ENCODE data around the gene SPATA13. TPM values are rescaled to one million over a fixed set of nuclear protein-coding genes. Genes with fewer than 3 reads are reported as not detected.

Gene SPATA13
- total RNA-seq, 1 donor from 2014 or later = 30.6 TPM

GRCh38 chr13:24162604-24163003, 2.1 kb downstream of the SPATA13 start:
- no peak for DNase-seq (ENCODE audit: low spot score in 2 of 2)
- no peak for FAIRE-seq

- FAIRE-seq (no peak), DNase-seq (ENCODE audit: low spot score in 2 of 2) (no peak)
These were observed 5.2 kb downstream of the SPATA13 start for GRCh38 chr13:24165746-24166145.

DNA sequence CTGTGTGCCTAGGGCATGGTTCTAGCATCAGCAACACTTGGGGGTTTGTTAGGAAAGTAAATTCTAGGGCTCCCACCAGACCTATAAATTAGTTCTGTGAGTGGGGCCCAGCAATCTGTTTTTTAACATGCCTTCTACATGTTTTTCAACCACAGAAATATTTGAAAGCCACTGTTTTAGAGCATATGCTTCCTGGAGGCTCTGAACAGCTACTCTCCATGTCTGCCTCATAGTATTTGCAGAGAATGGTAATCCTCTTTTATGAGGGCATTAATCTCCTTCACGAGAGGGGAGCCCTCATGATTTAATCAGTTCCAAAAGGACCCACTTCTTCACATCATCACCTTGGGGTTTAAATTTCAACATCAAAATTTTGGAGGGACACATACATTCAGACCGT, 6.0 kb downstream of the SPATA13 start:
- DNase-seq (ENCODE audit: low spot score in 2 of 2) (no peak), FAIRE-seq (no peak)

DNA sequence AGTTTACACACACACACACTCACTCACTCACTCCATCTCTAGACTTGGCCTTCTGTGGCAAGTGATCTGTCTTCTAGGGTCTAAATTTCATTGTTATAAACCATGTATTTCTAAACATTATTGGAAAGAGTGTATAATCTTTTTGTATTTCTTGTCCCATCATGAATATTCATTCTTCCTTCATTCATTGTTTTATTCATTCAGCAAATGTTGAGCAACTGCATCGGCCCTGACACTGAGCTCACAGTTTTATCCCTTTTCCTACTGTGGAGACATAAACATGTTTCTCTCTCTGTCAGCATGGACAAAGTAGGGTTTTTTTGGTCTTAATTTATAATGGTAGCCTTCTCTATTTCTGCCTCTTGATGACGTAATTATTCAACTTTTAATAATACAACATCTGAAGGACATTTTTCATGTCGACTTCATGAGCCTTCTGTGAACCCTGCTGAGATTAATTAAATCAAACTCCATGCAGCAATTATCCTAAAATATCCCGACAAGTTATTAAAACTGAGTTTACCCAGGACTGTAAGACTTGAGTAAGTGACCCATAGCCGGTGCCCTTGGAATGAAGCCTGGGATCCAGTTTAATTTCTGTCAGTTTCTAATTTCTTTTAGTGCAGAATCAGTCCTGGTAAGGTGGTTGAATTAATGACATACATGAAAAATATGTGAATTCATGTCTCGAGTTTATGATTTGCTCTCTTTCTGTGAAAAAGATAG, 7.3 kb downstream of the SPATA13 start:
- no peak for FAIRE-seq
- DNase-seq (ENCODE audit: low spot score in 2 of 2) = no peak

GRCh38 chr13:24168392-24168750, 7.9 kb downstream of the SPATA13 start:
- DNase-seq (ENCODE audit: low spot score in 2 of 2) (no peak), FAIRE-seq (no peak)

GRCh38 chr13:24168979-24169378, 8.5 kb downstream of the SPATA13 start:
- DNase-seq (ENCODE audit: low spot score in 2 of 2) (no peak), FAIRE-seq (no peak)

DNA sequence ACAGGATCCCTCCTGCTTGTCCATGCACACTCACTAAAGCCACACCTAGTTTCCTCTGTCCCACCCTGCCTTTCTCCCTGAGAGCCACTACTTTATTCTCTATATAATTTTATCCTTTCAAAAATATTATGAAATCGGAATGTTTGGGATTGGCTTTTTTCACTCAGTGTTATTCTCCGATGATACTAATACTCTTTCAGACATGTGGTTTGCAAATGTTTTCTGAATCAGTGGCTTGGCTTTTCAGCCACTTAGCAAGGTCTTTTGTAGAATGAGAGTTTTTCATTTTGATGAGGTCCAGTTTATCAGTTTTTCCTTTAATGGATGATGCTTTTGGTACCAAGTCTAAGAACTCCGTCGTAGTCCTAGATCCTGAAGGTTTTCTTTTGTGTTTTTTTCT, 11.6 kb downstream of the SPATA13 start:
- FAIRE-seq (no peak), DNase-seq (ENCODE audit: low spot score in 2 of 2) (no peak)

- FAIRE-seq = no peak
These were observed 13.3 kb downstream of the SPATA13 start for GRCh38 chr13:24173795-24174194.

GRCh38 chr13:24175847-24176246, 15.3 kb downstream of the SPATA13 start:
- DNase-seq (ENCODE audit: low spot score in 2 of 2) = no peak
- FAIRE-seq = no peak

More at GRCh38 chr13:24173795-24174194, 13.3 kb downstream of the SPATA13 start:
- no peak for DNase-seq (ENCODE audit: low spot score in 2 of 2)

DNA sequence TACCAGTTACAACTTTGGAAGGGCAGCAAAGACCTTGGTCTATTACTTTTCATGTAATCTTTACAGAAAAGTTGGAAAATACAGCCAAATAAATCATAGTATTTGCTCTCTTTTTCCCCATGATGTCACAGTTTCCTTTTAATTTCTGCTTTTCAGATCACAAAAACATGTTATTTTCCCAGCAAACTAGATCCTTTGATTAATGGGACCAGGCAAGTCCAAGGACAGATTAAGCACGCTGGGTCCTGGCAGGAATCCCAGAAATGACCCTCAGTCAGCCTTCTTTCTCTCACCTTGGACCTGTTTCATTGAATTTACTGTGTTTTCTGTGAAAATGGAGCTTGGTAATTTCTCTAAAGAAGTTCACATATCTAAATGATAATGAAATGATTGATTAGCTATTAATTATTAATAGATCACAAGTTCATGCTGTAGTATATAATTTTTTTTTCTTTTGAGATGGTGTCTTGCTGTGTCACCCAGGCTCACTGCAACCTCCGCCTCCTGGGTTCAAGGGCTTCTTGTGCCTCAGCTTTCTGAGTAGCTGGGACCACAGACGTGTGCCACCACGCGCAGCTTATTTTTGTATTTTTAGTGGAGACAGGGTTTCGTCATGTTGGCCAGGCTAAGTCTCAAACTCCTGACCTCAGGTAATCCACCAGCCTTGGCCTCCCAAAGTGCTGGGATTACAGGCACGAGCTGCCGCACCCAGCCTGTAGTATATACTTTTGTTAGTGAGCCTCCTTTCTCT, 16.0 kb downstream of the SPATA13 start:
- FAIRE-seq = no peak
- no peak for DNase-seq (ENCODE audit: low spot score in 2 of 2)

- FAIRE-seq (no peak), DNase-seq (ENCODE audit: low spot score in 2 of 2) (no peak)
These were observed 18.4 kb downstream of the SPATA13 start for GRCh38 chr13:24178847-24179485.

- FAIRE-seq = no peak
- no peak for DNase-seq (ENCODE audit: low spot score in 2 of 2)
These were observed 18.9 kb downstream of the SPATA13 start for GRCh38 chr13:24179486-24179850.

DNA sequence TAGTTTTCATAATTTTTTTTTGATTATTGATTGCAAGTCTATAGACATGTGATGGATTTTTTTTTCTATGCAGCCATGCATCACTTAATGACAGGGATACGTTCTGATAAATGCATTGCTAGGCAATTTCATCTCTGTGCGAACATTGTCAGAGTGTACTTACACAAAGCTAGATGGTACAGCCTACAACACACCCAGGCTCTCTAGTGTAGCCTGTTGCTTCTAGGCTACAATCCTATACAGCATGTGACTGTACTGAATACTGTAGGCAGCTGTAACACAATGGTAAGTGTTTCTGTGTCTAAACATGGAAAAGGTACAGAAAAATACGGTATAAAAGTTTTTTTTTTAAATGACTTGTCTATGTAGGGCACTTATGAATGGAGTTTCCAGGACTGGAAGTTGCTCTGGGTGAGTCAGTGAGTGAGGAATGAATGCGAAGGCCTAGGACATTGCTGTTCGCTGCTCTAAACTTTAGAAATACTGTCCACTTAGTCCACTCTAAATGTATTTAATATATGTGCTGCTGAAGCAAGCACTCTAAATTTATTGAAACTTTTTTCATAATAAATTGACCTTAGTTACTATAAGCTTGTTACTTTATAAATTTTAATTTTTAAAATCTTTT, 20.3 kb downstream of the SPATA13 start:
- DNase-seq (ENCODE audit: low spot score in 2 of 2) (no peak), FAIRE-seq (no peak)

GRCh38 chr13:24181991-24182702, 21.6 kb downstream of the SPATA13 start:
- FAIRE-seq = no peak
- DNase-seq (ENCODE audit: low spot score in 2 of 2) = no peak

- FAIRE-seq (no peak), DNase-seq (ENCODE audit: low spot score in 2 of 2) (no peak)
These were observed 22.2 kb downstream of the SPATA13 start for GRCh38 chr13:24182703-24183081.

- FAIRE-seq = no peak
These were observed 23.2 kb downstream of the SPATA13 start for GRCh38 chr13:24183741-24184182.

GRCh38 chr13:24184265-24184841, 23.8 kb downstream of the SPATA13 start:
- FAIRE-seq (no peak), DNase-seq (ENCODE audit: low spot score in 2 of 2) (no peak)

More at GRCh38 chr13:24183741-24184182, 23.2 kb downstream of the SPATA13 start:
- no peak for DNase-seq (ENCODE audit: low spot score in 2 of 2)

DNA sequence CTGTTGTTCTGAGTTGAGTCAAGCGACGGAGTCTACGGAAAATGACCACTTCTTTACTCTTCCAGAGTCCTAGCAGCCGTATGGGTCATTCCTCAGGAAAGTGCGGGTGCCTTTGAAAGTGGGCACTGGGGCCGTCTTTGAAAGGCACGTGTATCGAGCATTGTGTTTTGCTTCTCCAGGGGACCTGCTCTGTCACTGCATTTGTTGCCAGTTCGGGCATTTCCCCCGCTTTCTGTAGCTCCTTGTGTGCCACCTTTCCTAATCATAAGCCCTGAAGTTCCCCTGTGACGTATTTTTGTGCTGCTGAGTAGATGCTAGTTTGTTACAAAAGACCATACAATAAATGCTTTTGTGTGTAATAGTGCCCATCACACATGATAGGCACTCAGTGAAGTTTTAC, 24.4 kb downstream of the SPATA13 start:
- FAIRE-seq (no peak), DNase-seq (ENCODE audit: low spot score in 2 of 2) (no peak)

DNA sequence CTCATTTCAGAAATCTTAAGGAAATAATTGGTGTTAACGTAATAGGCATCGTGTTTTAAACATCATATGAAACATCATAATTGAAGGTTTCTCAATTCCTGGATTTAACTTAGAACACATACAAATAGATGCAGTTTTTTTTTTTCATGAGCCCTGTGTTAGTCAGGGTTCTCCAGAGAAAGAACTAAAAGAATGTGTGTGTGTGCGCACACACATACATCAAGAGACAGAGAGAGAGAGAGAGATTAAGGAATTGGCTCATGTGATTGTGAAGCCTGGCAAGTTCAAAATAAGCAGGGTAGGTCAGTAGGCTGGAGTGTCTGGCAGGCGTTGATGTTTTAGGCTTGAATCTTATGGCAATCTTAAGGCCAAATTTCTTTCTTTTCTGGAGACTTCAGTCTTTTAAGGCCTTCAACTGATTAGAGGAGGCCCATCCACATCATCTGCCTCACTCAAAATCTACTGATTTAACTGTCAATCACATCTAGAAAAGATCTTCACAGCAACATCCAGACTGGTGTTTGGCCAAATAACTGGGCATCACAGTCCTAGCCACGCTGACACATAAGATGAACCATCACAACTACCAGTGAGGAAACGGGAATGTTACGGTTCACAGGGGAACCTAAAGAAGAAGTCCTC, 25.2 kb downstream of the SPATA13 start:
- no peak for FAIRE-seq
- DNase-seq (ENCODE audit: low spot score in 2 of 2) = no peak

DNA sequence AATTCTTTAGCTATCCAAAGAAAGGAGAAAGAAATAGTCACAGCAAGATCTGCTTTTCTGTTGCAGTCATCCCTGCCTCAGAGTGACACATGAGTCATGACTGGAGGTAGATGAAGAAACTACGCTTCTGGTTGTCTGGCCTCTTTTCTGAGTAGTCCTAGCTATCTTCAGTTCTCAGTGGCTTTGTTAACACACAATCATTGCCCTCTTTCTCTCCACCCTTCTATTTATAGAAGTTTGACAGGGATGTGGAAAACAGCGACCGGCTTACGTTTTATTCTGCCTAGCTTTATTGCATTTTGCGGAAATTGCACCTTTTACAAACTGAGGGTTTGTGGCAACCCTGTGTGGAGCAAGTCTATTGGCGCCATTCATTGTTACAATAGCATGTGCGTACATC, 26.7 kb downstream of the SPATA13 start:
- DNase-seq (ENCODE audit: low spot score in 2 of 2) = no peak
- no peak for FAIRE-seq
